ENCODE results near the gene ACTL6B.
A peak's percentile ranks its signal among the peaks of the same experiment; 100 is the strongest.
"Not testable (repeated sequence)": the region's sequence is repeated elsewhere in the genome, so short reads cannot be mapped to it uniquely, and the experiment has no call there.

Gene ACTL6B

GRCh38 chr7:100671353-100672327 lies 15.4 kb upstream of the ACTL6B start:
- no peak for DNase-seq (ENCODE audit: low read depth in 2 of 2, low spot score in 1 of 2)

DNA sequence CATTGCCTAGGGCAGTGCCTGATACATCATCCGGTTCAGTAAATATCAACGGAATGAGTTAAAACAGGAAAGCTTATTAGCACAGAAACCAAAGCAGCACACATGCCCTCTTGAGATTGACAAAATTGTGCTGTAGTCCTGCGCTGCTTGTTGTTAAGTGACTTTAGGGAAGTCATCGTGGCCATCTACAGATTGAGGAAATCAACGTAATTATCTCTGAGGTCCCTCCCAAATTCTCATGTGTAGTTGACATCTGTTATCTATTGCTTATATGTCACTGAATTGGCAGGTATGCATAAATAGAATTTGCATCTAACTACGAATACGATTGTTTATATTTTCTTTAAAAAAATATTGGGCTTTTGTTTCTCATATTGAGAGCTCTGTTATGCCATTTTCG lies 13.8 kb upstream of the ACTL6B start:
- no peak for DNase-seq (ENCODE audit: low read depth in 2 of 2, low spot score in 1 of 2)

DNA sequence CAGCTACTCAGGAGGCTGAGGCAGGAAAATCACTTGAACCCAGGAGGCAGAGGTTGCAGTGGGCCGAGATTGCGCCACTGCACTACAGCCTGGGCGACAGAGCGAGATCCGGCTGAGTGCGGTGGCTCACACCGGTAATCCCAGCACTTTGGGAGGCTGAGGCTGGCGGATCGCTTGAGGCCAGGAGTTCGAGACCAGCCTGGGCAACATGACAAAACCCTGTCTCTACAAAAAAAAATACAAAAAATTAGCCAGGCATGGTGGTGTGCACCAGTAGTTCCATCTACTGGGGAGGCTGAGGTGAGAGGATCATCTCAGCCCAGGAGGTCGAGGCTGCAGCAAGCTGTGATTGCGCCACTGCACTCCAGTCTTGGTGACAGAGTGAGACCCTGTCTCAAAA lies 12.9 kb upstream of the ACTL6B start:
- DNase-seq (ENCODE audit: low read depth in 2 of 2, low spot score in 1 of 2): not testable (repeated sequence)

DNA sequence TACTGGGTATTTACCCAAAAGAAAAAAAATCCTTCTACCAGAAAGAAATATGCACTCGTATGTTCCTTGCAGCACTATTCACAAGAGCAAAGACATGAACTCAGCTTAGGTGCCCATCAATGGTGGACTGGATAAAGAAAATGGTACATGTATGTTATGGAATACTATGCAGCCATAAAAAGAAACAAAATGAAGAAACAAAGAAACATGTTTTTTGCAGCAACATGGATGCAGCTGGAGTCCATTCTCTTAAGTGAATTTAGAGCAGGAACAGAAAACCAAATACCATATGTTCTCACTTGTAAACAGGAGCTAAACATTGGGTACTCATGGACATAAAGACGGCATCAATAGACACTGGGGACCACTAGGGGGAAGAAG lies 11.8 kb upstream of the ACTL6B start:
- DNase-seq (ENCODE audit: low read depth in 2 of 2, low spot score in 1 of 2): no peak

DNA sequence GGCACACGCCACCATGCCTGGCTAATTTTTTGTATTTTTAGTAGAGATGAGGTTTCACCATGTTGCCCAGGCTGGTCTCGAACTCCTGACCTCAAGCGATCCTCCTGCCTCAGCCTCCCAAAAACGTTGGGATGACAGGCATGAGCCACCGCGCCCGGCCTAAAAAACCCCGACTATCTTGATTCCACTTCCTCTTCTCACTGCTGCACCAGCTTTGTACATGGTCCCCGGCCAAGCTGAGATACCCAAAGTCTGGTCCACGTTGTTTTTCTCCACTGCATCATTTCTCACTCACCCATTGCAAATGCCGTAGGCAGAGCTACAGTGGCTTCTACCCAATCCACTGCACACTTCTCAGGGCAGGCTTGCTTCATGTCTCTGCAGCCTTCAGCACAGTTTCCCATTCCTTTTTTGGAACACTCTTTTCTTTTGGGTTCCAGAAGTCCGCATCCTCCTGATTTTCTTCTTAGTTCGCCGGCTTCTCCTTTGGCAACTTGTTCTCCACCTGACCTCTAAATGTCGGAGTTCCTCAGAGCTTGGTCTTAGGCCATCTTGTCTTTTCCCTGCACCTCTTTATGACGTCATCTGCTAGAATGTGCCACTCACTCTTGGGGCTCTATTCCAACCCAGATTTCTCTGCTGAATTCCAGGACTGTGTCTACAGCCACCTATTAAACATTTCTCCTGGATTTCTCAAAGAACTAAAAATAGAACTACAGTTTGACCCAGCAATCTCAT lies 11.3 kb upstream of the ACTL6B start:
- DNase-seq (ENCODE audit: low read depth in 2 of 2, low spot score in 1 of 2): no peak

DNA sequence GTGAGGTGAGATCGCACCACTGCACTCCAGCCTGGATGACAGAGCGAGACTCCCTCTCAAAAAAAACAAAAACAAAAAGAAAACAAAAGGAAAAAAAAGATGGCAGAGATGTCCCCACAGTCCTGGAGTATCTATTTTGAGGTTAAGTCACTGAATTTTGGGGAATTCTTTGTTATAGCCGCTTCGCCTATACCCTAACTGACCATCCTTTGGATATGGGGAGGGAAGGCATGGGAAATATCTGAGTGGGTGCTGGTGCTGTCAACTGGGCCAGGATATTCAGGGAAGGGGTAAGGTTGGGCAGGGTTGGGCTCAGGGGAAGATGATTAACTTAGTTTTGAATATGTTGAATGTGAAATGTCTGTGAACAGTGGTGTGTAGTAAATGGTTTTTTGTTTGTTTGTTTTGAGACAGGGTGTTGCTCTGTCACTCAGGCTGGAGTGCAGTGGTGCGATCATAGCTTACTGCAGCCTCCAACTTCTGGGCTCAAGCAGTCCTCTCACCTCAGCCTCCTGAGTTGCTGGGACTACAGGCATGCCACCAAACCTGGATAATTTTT lies 9.0 kb upstream of the ACTL6B start:
- no peak for DNase-seq (ENCODE audit: low read depth in 2 of 2, low spot score in 1 of 2)

GRCh38 chr7:100662194-100662776 lies 6.0 kb upstream of the ACTL6B start:
- DNase-seq (ENCODE audit: low read depth in 2 of 2, low spot score in 1 of 2): not testable (repeated sequence)

GRCh38 chr7:100654908-100655831 lies 1.1 kb downstream of the ACTL6B start:
- no peak for DNase-seq (ENCODE audit: low read depth in 2 of 2, low spot score in 1 of 2)

DNA sequence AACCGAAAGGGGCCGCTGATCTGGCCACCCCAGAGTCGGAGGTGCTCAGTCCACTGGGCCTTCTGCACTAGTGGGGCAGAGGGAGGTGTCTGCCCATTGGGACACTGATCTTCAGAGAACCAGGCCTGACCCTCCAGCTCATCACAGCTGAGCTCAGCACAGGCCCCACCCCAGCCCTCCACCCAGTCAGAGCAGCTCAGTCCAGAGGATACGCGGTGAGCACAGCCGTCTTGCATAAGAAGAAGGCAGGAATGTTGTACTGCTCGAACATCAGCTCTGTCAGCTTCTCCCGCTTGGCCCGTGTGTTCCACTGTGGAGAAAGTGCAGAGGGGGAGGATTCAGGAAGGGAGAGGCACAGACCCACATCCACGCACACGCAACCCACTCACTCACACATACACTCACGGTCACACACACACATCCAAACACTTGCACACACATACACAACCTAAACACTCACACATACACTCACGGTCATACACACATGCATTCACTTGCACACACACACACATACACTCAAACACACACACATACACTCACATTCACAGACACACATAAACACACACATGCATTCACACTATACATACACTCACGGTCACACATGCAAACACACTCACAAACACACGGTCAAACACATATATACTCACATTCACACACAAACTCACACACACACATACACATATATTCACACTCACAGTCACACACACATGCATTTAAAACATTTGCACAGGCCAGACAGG lies 6.3 kb downstream of the ACTL6B start:
- no peak for DNase-seq (ENCODE audit: low read depth in 2 of 2, low spot score in 1 of 2)

- DNase-seq (ENCODE audit: low read depth in 2 of 2, low spot score in 1 of 2): no peak
These were observed 13.7 kb downstream of the ACTL6B start for GRCh38 chr7:100642534-100642907.

DNA sequence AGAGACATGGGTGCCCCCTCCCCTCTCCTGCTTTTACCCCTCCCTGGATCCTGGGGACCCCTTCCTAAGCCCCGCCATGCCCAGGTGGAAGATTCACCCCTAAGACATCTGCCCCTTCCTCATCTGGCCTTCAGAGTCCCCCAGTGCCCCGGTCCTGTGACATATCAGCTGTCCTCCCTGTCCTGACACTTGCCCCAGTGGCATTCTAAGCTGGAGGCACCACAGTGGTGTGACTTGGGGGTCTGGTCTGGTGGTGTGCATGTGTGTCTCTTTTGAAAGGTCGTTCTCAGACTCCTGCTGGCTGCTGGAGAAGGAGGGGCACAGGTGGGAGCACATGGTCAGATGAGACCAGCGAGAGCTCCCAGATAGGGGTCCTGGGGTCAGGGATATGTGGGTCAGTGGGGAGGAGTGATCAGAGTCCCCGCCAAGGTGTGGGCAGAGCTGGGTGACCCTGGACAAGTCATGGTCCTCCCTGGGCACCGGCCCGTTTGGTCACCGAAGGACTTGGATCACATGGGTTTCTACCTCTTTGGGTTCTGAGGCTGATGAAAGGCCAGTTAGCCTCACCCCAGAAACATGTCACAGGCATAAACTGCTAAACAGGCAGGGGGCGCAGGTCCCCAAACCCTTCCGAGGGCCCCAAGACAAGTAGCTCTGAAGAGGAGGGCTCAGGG lies 14.3 kb downstream of the ACTL6B start:
- DNase-seq (ENCODE audit: low read depth in 2 of 2, low spot score in 1 of 2): no peak

- DNase-seq (ENCODE audit: low read depth in 2 of 2, low spot score in 1 of 2): no peak
These were observed 14.8 kb downstream of the ACTL6B start, which contains the start of gene TFR2 for GRCh38 chr7:100641463-100641859. TFR2 (minus strand) TSS chr7:100641552; CDS start chr7:100641509, 43 bp downstream.

DNA sequence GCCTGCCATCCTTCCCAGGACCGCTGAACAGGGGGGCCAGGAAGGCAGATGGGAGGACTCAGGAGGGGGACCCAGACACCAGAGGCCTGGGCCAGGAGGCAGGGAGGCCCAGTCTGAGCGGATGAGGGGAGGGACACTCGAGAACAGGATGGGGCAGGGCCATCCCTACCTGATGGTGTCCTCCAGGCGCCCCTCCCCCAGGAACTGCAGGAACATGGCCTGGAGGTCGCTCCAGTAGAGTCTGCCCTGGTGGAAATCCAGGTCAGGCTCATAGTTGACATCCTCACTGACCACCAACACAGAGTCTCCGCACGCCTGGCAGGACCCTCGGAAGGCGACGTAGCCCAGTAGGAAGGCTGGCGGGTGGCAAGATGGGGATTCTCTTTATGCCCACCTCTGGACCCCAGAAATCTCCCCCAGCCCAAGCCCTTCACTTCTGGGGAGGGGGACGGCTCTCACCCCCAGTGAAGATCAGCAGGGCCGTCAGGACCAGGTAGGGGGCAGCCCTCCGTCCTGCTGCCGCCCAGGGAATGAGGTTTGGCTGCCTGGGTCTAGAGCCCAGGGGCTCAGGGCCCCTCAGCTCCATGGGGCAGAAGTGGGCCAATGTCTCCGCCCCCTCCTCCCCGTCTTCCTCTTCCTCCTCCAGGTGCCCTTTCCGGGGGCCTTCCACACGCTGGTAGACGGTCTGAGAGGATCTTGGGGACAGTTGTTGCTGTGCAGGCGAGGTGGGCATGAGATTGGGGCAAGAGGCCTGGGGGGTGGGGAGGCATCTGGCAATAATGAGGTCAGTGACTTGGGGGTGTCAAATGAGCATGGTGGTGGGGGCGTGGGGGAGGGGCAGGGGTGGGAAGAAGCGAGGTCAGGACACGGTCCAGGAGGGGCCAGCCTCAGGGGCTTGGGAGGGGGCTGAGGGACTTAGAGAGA lies 15.5 kb downstream of the ACTL6B start:
- DNase-seq (ENCODE audit: low read depth in 2 of 2, low spot score in 1 of 2): no peak

DNA sequence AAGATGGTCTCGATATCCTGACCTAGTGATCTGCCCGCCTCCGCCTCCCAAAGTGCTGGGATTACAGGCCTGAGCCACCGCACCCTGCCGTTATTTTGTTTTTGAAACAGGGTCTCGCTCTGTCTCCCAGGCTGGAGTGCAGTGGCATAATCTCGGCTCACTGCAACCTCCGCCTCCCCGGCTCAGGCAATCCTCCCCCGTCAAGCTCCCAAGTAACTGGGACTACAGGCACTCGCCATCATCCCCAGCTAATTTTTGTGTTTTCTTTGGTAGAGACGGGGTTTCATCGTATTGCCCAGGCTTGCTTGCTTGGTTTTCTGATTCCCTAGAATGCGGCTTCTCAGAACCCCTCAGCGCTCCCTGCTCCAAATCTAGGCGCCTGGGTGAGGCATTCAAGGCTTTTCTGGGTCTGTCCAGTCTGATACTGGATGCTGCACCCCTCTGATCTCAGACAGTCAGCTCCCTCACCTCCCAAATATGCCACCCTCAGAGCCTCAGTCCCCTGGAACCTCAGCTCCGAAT lies 16.2 kb downstream of the ACTL6B start:
- no peak for DNase-seq (ENCODE audit: low read depth in 2 of 2, low spot score in 1 of 2)

DNA sequence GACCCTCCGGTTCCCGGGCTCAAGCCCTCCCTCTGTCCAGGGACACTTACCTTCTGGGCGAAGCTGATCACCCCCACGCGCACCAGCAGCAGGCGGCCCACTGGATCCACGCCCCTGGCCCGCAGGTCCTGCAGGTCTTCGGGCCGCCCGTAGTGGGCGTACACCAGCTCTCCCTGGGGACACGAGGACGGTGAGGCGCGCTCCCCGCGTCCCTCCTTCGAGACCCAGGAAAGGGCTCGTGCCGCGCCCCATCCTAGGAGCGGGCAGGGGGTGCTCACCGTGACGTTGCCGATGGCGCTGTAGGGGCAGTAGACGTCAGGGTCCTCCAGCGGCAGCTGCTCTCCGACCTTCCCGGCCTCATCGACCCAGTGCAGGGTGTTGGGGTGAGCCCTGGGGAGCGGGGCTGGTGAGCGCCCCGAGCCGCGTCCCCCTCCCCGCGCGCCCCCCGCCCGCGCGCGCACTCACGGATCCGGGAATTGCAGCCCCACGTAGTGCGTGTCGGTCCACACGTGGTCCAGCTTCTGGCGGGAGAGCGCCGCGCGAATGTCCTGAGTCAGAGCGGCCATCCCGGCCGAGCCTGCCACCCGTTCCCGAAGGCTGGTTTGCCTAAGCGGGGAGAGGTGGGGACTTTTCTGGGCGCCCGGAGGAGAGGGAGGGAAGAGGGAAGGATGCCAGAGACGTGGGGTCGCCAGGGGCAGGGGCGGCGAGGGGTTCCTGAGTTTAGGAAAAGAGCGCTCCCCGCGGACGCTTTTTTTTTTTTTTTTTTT lies 23.1 kb downstream of the ACTL6B start:
- peak in 1 of 2 donors; percentile 31 for DNase-seq (ENCODE audit: low read depth in 2 of 2, low spot score in 1 of 2)

DNA sequence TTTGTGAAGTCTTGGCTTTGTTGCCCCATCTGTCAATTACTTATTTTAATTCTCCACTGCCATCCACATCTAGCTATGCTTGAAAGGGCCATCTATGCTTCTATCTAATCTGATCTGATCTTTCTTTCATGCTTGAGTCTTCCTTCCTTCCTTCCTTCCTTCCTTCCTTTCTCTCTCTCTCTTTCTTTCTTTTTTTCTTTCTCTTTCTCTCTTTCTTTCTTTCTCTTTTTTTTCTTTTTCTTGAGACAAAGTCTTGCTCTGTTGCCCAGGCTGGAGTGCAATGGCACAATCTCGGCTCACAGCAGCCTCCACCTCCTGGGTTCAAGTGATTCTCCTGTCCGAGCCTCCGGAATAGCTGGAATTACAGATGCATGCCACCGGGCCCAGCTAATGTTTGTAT lies 26.2 kb downstream of the ACTL6B start:
- no peak for DNase-seq (ENCODE audit: low read depth in 2 of 2, low spot score in 1 of 2)

DNA sequence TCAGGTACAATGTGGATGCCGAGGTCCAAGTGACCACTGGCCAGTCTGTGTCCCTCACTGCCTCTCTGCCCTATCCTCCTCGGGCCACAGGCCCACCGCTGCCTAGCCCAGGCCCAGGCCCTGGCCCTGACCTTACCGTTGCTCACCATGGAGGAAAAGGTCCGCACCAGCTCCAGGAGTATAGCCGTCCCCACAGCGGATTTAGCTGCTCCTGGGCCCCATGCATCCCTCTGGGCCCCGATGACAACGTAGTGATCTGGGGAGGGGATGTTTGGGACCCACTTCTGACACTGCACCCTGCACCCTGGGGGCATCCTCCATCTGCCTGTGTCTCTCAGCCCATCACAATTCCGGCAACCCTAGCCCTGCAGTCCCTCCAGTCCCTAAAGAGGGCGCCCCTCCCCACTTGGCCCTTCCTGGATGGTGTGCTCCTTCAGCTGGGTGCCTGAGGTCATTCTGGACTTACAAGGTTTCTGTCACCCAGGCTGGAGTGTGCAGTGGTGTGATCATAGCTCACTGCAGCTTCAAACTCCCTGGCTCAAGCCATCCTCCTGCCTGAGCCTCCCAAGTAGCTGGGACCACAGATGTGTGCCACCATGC lies 27.0 kb downstream of the ACTL6B start:
- no peak for DNase-seq (ENCODE audit: low read depth in 2 of 2, low spot score in 1 of 2)
